ENCODE data around the gene DMRTC2.

DNA sequence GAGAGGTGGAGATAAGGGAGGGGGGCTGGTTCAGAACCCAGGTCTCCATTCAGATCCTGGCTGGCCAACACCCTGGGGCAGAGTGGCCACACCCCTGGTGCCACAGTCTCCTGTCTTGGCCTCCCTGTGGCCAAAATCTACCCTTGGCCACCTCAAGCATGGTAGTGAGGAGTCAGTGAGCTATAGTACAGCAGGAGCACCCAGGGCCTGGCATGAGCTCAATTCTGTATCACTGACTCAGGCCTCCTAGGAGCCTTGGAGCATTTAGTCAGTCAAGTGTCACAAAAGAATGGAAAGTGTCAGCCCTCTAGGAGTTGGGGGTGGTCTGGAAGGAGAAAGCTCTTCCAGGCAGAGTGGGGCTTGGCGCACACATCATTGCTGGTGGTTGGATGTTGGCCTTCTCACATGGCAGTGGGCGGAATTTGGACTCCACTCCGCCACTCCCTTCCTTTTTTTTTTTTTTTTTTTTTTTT lies 25.6 kb downstream of the DMRTC2 start:
- no peak for TF ChIP-seq POLR2A (IDR thresholded peaks at IDR 0.05; ENCODE audit: low read length)
- no peak for TF ChIP-seq GATA1 (IDR thresholded peaks at IDR 0.05; ENCODE audit: low read depth, low read length)

All from erythroblast (primary cell).